ENCODE measurements around the gene TRIM44.
"Not testable (repeated sequence)": the region's sequence is repeated elsewhere in the genome, so short reads cannot be mapped to it uniquely, and the experiment has no call there.

The TRIM44 gene

GRCh38 chr11:35763301-35763700, 100.7 kb downstream of the TRIM44 start:
- no peak for TF ChIP-seq CTCF (IDR thresholded peaks at IDR 0.05; ENCODE audit: low read depth, low read length)
- no peak overlapping the region for H3K4me3 ChIP-seq (replicated peaks in 1 of 2; ENCODE audit: low read depth in 2 of 2, low read length in 2 of 2)
- no peak for DNase-seq (ENCODE audit: low read depth in 2 of 2)

GRCh38 chr11:35763765-35764164, 101.2 kb downstream of the TRIM44 start:
- TF ChIP-seq CTCF (IDR thresholded peaks at IDR 0.05; ENCODE audit: low read depth, low read length) = no peak
- no peak for DNase-seq (ENCODE audit: low read depth in 2 of 2)
- no peak overlapping the region for H3K4me3 ChIP-seq (replicated peaks in 1 of 2; ENCODE audit: low read depth in 2 of 2, low read length in 2 of 2)

- DNase-seq (ENCODE audit: low read depth in 2 of 2) = no peak
- no peak for TF ChIP-seq CTCF (IDR thresholded peaks at IDR 0.05; ENCODE audit: low read depth, low read length)
- H3K4me3 ChIP-seq (replicated peaks in 1 of 2; ENCODE audit: low read depth in 2 of 2, low read length in 2 of 2) = no peak overlapping the region
These were observed 101.8 kb downstream of the TRIM44 start for GRCh38 chr11:35764417-35764816.

GRCh38 chr11:35765211-35765610, 102.6 kb downstream of the TRIM44 start:
- no peak overlapping the region for H3K4me3 ChIP-seq (replicated peaks in 1 of 2; ENCODE audit: low read depth in 2 of 2, low read length in 2 of 2)
- no peak for TF ChIP-seq CTCF (IDR thresholded peaks at IDR 0.05; ENCODE audit: low read depth, low read length)
- peak in 1 of 2 donors; percentile 30 for DNase-seq (ENCODE audit: low read depth in 2 of 2)

- no peak overlapping the region for H3K4me3 ChIP-seq (replicated peaks in 1 of 2; ENCODE audit: low read depth in 2 of 2, low read length in 2 of 2)
- DNase-seq (ENCODE audit: low read depth in 2 of 2) = no peak
- no peak for TF ChIP-seq CTCF (IDR thresholded peaks at IDR 0.05; ENCODE audit: low read depth, low read length)
These were observed 104.1 kb downstream of the TRIM44 start for GRCh38 chr11:35766651-35767050.

GRCh38 chr11:35770425-35770824, 107.8 kb downstream of the TRIM44 start:
- peak; percentile 30 to 76 for DNase-seq (ENCODE audit: low read depth in 2 of 2)
- not testable (repeated sequence) for H3K4me3 ChIP-seq (replicated peaks in 1 of 2; ENCODE audit: low read depth in 2 of 2, low read length in 2 of 2)

- DNase-seq (ENCODE audit: low read depth in 2 of 2) = no peak
- no peak for TF ChIP-seq CTCF (IDR thresholded peaks at IDR 0.05; ENCODE audit: low read depth, low read length)
- no peak overlapping the region for H3K4me3 ChIP-seq (replicated peaks in 1 of 2; ENCODE audit: low read depth in 2 of 2, low read length in 2 of 2)
These were observed 109.1 kb downstream of the TRIM44 start for GRCh38 chr11:35771722-35772121.

GRCh38 chr11:35777241-35777640, 114.7 kb downstream of the TRIM44 start:
- H3K4me3 ChIP-seq (replicated peaks in 1 of 2; ENCODE audit: low read depth in 2 of 2, low read length in 2 of 2); DNase-seq (ENCODE audit: low read depth in 2 of 2): not testable (repeated sequence)

- H3K4me3 ChIP-seq (replicated peaks in 1 of 2; ENCODE audit: low read depth in 2 of 2, low read length in 2 of 2) = not testable (repeated sequence)
These were observed 116.4 kb downstream of the TRIM44 start for GRCh38 chr11:35778943-35779342.

More at GRCh38 chr11:35778943-35779342, 116.4 kb downstream of the TRIM44 start:
- DNase-seq (ENCODE audit: low read depth in 2 of 2) = not testable (repeated sequence)
